GM18870 (cell line): ENCODE measurements around the gene ANAPC2.

ENCODE experiments used
- ATAC-seq: cut with Tn5 transposase; IDR thresholded peaks from one replicate; pipeline ENCODE4 v1.9.1; 2021; ENCODE audit warnings: moderate library complexity; ENCODE audit not compliant: unreplicated experiment

The ANAPC2 gene

DNA sequence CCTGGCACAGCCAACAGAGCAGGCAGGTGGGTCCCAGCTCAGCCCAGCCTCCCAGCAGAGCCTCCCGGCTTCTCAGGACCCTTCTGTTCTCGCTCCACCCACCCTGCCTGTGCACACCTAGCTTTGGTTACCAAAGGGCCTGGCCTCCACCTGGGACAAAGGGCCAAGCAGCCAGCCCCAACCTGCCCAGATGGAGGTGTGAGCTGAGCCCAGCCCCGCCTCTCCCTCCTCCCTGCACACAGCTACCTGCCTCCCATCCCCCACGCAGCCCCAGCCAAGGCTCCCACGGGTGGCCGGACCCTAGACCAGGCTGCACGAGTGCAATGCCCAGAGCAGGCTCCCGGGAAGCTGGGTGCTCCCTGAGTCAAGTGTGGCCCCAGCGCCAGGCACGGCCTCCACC, 6.5 kb upstream of the ANAPC2 start:
- ATAC-seq, result no peak

DNA sequence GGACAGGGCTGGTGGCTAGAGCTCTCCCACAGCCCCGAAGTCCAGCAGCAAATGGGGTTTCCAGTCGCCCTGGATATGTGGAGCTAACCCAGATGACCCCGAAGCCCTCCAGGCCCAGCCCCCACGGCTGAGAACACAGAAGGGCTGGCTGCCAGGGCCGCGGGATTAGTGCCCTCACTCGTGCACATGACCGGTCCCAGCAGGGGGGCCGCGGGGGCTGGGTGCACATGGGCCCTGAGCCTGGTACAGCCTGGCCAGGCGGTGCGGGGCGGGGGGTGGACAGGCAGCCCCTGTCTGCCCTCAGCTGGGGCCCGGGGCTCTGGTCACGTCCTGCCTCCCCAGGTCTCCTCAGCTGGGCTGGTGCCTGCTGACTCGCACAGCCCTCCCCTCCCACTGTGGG, 6.0 kb upstream of the ANAPC2 start:
- ATAC-seq, result no peak

DNA sequence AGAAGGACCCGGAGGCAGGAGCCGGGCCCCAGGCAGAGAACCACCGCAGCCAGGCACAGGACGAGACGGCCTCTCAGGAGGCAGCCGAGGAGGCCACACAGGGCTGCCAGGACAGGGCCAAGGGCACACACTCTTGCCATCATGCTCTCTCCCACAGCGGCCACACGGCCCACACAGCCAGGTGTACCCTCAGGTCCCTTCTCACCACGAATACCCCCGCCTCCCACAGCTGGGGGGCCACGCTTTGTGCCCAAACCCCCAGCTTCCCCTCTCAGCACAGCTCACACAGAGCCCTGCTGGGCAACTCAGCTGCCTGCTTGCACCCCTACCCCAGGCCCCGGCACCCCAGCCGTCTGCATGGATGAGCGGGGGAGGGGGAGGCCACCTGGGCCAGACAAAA, 5.4 kb upstream of the ANAPC2 start:
- no peak for ATAC-seq

DNA sequence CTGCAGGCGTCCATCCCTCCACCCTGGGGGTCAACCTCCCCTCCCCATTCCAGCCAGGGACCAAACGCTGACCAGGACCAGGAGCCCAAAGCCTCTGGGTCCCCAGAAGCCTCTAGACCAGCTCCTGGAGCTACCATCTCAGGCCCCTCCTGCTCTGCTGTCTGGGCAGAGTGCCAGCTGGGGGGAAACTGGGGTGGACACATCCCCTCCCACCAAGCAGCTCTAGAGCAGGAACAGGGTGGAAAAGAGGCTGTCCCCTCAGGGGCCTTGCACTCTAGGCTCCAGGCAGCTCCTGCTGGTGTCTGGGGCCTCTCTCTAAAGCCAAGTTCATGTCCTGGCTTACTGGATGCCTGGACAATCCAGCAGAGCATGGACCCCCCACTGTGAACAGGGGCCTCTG, 4.5 kb upstream of the ANAPC2 start:
- ATAC-seq, result no peak

DNA sequence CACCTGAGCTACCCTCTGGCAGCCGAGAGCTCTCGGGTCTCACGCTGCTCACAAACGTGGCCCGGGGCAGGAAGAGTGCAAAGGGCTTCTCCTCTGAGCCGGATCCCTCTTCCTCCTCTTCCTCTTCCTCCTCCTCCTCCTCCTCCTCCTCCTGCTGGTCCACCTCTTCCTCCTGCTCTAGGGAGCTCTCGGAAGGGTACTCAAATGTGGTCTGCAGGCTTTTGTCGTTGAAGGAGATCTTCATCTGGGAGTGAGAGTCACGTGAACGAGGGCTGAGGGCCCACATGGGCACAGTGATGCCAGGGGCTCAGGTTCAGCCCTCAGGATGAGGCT, 4.1 kb upstream of the ANAPC2 start:
- ATAC-seq, result no peak

DNA sequence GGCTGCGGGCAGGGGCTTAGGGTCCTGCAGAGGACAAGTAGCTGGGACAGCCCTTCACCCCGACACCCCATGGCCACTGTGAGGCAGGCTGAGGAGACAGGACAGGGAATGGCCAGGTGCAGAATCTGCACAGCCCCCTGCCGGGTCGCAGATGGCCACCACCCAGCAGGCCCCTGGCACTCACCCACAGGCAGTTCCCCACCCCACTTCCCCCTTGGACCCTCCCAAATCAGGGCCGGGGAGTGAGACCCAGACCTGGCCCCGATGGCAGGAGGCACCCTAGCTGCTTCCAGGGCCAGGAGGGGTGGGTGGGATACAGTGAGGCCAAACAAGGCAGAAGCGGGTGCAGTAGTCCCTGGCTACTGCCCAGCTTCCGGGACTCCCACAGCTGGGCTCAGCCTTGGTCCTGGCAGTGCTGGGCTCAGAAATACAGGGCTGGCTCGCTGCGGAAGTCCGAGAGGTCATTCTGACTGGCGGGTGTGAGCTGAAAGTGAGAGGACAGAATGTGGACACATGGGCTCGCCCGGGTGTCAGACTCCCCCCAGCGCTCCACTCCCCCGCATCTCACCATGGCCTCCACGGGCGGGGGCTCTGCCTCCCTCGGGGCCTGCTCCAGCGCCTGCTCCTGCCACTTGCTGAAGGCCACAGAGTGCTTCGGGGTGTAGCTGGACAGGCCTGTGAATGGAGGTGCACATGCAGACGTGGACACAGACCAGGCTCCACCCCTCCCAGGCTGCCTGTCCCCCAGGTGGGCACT, 3.5 kb upstream of the ANAPC2 start:
- no peak for ATAC-seq

DNA sequence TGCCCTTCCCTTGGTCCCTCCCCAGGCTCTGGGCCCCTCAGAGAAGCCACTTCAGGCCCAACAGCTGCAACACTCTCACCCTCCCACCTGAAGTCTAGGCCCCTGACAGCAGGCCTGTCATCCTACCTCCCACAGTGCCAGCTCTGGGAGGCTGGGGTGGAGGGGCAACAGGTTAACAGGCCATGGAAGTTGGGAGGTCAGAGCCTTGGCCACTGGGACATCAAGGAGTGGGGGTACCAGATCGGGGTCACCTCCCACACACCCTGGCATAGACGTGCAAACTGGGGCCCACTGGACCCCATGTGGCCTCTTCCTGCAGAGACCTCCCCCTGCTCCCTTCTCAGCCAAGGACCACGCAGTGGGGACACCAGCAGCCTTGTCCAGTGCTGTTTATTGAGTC, 2.9 kb upstream of the ANAPC2 start:
- no peak for ATAC-seq

DNA sequence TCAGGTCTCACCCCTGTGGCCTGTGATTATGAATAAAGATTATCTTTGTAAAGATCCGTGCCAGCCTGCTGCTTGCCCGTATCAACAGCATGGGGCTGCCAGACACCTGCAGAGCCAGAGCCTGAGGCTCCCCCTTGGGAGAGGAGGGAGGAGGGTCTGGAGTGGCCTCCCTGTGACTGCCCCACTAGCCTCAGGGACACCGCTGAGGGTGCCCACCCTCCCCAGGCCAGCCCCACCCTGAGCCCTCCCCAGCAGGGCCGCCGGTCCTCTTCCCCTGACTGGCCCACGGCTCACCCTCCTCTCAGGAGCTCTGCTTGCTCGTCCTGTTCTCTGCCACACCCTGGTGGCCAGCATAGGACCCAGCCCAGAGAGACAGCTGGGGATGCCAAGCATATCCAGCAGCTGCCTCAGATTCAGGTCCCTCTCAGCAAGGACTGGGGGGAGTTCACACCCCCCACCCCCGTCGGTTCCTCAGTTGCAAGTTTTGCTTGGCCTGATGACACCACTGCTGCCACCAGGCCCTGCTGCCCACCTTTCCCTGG, 2.0 kb upstream of the ANAPC2 start:
- ATAC-seq, result no peak

DNA sequence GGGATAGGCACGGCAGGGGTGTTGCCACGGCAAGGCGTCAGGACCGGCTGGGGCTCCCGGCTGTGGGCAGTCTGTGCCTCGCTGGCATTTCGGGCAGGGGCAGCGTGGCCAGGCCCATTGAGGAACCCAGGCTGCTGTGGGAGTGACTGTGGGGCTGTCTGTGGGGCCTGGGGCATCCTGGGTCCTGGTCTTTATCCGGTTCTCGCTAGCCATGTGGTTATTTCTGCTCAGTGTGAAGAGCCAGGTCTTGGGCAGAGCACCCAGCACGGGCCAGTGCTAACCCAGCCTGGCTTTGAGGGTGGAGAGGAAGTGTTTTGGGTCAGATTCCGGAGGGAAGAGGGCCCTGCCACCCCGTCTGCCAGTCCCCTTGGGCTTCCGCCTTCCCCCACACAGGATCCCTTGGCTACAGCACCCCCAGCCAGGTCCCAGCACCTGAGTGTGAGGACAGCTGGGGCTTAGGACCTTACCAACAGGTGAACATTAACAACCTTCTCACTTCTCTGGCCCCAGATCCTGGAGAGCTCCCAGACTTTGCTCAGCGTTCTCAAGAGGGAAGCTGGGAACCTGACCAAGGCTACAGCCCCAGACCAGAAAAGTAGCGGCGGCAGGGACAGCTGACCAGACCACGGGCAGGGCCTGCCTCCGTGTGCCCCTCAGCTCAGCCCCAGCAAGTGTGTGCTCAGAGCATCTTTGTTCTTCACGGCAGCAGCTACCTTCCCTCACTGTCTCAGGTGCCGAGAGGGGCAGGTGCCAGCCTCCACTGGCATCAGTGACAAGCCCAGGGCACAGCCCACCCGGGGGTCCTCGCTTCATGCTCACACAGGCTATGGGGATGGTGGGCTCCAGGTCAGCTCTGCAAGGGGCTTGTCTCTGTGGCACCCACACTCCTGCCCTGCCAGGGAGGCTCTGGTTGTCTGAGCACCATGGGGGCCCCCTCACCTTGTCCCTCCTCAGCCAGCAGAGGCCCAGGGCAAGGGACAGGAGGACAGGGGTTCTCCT, 1.2 kb upstream of the ANAPC2 start:
- no peak for ATAC-seq

DNA sequence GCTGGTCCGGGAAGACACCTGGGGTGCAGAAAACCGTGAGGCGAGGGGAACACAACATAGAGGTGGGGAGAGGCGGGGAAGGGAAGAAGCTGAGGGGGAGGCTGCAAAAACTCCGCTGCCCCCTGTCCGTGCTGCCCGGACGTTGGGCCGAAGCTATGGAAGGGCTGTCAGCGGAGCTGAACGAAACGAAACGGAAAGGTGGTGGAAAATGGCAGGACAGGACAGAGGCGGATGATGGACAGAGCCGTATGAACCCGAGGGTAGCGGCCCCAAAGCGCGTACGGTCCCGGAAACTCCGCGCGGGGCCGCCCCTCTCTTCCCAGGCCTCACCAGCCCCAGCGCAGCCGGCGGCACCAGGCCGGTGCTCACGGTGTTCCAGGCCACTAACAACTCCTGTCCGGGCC, 272 bp downstream of the ANAPC2 start:
- no peak for ATAC-seq

DNA sequence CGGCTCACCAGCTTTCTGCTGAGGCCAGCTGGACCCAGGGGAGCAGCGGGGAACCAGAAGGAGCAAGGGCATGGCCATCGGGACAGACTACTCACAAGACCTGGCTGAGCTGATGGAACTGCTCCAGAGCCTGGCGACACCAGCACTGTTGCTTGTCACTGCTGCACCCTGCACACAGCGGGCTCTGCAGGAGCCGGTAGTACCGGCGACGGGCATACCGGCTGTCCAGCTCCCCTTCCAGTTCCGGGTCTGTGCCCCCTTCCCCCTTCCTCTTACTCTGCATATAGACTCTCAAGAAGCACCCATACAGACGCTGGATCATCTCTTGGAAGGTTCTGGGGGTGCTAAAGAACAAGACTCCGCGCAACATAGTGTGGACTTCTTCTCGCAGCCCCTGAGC, 974 bp downstream of the ANAPC2 start:
- ATAC-seq, result no peak

DNA sequence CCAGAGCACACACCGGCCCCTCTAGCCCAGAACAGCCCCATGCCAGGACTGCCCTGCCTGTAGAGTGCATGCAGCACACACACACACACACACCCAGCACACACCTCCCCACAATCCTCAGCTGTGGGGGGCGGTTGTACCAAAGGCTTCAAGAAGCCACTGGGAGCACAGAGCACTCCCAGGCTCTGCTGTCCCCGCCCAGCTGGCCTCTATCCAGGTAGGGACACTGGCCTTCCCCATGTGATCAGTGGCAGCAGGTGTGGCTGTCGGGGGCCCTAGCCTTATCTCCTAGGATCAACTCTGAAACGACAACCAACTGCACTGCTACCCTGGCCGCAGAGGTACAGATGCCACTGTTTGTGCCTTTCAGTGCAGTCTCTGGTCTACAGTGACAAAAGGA, 2.0 kb downstream of the ANAPC2 start:
- ATAC-seq, result no peak

DNA sequence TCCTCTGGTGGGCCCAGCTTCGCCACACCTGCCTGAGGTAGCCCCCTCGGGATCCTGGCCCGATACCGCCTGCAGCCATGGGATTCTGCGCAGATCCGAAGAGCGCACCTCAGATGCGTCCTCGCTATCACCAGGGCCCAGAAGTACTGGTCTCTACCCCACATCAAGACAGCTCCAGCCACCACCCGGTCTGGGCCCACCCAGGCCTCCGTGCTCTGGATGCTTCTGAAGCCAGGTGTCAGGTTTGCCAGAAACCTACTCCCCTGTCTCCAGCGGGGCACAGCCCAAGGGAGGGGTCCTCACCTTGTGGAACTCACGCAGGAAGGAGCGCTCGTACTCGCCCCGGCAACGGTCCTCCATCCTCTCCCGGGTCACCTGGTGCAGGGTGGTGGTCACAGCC, 2.4 kb downstream of the ANAPC2 start:
- no peak for ATAC-seq

DNA sequence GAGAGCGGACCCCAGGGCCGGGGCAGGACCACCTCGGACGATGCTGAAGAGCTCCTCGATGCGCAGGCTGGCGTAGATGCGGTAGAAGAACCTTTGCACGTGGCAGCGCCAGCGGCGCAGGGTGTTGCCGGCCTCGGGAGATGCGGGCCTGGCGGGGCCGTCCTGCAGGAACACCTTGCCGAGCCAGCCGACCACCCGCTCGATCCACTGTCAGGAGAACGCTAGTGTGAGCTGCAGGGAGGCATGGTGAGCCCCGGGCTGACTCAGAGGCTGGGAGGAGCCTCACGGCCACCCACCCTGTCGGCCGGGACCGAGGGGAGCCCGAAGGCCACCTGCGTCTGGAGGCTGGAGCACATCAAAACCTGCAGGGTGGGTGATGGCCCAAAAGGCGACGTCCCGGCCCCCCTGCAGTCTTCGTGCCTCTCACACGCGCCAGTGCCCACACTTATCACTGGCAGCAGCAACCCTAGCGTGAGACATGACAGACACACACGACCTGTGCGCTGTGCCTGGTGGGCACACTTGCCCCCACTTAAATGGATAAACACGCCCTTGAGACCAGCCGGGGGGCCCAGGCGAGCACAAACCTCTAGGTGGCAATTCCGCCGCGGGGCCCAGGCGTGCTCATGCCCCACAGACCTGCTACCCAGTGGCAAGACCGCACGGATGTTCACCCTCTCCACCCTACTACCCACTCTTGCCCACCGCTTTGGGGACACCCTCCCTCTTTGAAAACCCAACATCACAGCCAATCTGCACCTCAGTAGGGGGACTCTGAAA, 3.3 kb downstream of the ANAPC2 start:
- ATAC-seq, result no peak

DNA sequence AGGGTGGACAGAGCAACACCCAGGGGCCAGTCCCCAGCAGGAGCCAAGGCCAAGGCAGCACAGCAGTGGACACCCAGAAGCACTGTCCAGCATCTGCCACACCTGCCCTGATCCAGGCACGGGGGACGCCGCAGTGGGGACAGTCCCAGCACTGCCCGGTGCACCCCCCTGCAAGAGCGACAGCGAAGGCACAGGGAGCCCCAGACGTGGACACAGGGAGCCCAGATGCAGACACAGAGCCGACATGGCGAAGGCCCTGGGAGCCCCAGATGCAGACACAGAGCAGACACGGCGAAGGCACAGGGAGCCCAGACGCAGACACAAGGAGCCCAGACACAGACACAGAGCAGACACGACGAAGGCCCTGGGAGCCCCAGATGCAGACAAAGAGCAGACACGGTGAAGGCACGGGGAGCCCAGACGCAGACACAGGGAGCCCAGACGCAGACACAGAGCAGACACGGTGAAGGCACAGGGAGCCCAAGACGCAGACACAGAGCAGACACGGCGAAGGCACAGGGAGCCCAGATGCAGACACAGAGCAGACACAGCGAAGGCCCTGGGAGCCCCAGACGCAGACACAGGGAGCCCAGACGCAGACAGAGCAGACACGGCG, 4.3 kb downstream of the ANAPC2 start:
- no peak for ATAC-seq

DNA sequence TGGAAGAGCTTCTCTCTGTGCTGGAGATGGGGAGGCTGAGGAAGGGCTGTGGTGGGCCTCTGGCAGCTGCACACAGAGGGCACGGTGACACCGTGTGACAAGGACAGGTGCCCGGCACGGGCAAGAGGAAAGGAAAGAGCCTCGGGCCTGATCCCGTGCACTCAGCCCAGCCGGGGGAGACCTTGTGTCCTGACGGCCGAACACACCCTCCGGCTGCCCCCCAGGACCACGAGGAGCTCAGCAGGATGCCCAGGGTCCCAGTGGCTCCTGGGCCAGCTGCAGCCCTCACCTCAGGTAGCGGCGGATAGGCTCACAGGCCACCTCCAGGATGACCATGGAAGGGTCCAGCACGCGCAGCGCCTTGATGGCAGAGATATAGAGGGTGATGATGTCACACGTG, 5.5 kb downstream of the ANAPC2 start:
- ATAC-seq, result no peak

DNA sequence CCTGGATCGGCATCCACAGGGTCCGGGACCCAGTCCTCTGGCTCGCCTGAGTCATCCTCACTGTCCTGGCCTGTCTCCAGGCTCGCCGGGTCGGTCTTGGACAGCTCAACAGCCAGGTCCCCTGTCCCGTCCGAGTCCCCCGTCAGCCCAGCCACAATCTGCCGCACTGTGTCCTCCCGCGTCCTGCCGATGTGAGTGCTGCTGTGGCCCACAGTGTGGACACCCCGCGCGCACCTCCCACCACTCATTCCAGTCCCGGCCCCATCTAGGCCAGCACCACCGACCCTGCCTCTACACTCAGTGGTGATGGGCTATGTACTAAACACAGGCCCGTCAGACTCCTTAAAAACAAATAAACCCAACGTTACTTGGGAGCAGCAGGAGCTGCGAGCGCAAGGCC, 6.7 kb downstream of the ANAPC2 start:
- no peak for ATAC-seq

DNA sequence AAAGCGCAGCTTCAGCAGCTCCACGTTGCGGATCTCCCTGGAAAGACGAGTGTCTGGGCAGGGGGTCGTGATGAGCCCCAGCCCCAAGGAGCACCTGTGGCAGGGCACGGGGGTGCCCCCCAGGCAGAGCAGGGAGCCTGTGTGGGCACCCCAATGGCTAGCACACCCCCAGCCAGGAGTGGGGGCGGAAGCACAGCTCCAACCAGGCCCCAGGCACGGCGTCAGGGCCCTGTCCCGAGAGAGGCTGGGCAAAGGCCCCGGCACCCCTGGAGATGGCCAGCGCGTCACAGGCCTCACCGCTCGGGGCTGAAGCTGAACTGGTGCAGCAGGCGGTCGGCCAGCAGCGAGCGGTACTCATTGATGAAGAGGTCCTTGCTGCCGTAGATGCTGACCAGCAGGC, 7.9 kb downstream of the ANAPC2 start:
- ATAC-seq, result no peak

DNA sequence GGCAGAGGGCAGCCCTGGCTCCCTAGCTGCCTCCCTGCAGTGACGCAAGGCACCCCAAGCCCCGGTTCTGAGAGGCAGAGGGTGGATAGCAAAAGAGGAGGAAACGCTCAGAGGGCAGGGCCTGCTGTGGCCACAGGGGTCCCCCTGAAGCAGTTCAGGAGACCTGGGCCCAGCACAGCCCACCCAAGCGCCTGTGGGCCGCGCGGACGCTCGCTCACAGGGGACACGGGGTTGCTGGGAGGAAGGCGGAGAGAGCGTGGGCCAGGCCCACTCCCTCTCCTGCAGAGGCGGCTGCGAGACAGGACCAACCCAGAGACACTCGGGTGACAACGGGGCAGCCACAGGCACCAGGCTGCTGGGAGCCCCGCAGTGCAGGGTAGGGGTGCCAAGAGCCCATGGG, 8.6 kb downstream of the ANAPC2 start:
- no peak for ATAC-seq

DNA sequence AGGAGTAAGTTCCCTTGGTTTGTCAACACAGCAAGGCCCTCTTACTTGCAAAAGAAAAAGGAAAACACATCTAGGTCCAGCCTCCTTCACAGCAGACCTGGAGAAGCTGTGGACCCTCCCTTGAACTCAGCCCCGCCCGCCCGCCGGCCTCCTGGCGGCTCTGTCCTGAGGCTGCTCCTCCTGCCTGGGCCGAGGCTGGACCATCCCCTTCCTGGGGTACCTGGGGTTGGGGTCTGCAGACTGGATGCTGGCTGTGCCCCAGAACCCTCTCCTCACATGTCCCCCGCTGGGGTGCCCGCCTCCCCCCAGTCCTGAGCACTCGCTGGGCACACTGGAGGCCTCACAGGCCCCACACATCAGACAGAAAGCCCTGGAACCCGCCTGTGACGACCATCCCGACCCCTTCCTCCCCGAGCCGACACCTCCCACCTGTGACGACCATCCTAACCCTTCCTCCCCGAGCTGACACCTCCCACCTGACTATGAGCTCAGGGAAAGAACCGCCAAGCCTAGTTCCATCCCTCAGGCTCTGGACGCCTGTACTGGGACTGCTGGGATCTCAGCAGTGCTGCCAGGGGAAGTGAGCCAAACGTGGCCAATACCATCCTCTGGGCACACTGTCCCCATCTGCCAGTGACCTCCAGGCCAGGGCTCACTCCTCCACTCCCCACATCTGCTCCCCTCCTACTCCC, 9.3 kb downstream of the ANAPC2 start:
- ATAC-seq, result no peak
